ENCODE data around the gene ERBB4.

Gene ERBB4

DNA sequence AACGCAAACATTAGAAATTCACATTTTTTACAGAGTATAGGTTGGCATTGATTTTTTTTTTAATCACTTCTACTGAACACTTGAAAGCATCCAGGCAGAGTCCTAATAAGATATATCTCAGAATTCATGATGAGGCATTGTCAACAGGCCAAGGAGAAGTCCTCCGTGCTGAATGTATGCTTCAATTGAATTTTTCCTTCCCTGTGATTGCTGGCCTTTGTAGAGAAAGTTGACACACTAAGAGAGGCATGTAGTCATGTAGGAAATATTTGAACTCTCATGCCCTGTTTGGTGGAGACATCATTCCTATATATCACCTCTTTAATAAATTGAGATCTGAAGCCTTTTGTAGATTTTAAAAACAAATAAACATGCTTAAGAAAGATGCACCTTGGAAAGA, 1137.3 kb downstream of the ERBB4 start:
- TF ChIP-seq, protein P1, sequence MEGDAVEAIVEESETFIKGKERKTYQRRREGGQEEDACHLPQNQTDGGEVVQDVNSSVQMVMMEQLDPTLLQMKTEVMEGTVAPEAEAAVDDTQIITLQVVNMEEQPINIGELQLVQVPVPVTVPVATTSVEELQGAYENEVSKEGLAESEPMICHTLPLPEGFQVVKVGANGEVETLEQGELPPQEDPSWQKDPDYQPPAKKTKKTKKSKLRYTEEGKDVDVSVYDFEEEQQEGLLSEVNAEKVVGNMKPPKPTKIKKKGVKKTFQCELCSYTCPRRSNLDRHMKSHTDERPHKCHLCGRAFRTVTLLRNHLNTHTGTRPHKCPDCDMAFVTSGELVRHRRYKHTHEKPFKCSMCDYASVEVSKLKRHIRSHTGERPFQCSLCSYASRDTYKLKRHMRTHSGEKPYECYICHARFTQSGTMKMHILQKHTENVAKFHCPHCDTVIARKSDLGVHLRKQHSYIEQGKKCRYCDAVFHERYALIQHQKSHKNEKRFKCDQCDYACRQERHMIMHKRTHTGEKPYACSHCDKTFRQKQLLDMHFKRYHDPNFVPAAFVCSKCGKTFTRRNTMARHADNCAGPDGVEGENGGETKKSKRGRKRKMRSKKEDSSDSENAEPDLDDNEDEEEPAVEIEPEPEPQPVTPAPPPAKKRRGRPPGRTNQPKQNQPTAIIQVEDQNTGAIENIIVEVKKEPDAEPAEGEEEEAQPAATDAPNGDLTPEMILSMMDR (conservative IDR thresholded peaks at IDR 0.05): no peak
- no peak overlapping the region for H3K27ac ChIP-seq

DNA sequence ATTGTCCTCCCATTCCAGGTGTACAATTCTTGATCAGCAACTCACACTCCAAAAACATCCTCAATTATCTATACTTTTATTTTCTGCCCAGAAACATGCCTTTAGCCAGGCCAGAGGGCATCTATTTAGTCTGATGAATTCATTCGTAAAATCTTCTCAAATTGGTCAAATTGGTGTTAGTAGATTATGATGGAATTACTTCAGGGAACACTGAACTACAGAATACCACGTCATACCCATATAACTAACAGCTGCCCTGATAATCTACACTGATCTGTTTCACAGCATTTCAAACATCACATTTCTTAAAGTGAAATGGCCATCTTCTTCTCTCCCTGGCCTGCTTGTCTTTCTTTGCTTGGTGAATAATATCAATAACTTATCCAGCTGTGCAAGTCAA, 1140.8 kb downstream of the ERBB4 start:
- peak overlapping the region; percentile 47 for H3K27ac ChIP-seq
- TF ChIP-seq, protein P1 (conservative IDR thresholded peaks at IDR 0.05): no peak

DNA sequence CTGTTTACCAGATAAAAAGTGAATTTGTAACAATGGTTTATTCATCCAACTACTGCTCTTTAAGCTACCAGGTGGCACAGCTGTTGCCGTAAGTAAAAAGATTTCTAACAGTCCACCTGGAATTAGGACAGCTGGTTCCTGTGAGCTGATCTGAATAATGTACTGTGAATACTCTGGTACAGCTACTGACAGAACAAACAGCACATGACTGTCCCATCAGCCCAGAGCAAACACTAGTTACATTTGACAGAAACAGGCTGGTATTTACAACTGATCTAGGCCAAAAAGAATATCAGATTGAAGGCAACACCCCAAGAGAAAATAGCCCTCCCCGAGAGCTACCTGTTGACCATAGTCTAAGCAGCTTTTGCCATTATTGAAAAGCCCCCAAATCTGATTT, 1141.8 kb downstream of the ERBB4 start:
- TF ChIP-seq, protein P1 (conservative IDR thresholded peaks at IDR 0.05): no peak
- H3K27ac ChIP-seq: peak overlapping the region; percentile 47

DNA sequence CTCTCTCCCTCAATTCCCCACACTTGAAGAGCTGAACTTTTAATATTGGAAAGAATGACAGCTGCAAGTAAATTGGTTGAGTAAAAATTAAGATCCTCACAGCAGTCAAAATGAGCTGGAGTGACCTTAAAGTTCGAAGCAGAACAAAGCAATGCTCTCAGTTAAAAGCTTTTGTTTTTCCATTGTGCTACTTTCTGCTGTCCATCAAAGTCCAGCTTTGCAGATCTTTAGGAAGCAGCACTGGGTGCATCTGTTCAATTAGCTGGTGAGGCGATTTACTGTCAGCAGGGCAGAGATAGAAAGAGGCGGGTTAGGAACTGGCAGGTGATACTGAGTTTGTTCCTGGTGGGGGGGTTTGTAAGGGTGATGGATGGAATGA, 1147.4 kb downstream of the ERBB4 start:
- TF ChIP-seq, protein P1 (conservative IDR thresholded peaks at IDR 0.05): no peak

DNA sequence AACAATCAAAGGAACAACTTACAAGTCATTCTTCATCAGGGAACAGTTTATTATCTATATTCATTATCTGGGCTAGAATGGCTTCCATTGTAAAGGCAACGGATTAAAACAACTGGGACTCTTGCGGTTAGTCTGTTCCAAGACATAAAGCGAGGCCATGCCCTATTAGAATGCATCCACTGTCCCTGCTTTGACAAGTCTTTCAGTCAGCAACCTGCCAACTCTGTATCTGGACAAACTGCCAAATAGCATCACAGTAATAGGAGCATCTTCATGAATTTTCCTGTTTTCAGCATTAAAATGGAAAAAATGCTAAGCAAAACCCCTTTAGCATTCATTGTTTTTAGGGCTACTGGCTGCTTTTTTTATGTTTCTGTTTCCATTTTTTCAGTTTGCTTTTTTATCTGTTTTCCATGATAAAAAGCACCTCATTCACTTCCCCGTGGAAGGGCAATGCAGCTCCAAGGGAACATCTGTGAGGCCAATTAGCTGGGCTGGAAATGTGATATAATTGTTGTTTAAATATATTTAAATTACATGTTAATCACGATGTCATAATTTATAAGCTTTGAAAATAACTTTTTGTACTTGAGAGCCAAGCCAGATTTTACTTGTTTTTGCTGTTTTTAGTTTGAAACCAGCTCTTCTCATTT, 1147.9 kb downstream of the ERBB4 start:
- no peak overlapping the region for H3K27ac ChIP-seq
- TF ChIP-seq, protein P1 (conservative IDR thresholded peaks at IDR 0.05): no peak

More for the DNA sequence above, 1147.4 kb downstream of the ERBB4 start:
- H3K27ac ChIP-seq: no peak overlapping the region

DNA sequence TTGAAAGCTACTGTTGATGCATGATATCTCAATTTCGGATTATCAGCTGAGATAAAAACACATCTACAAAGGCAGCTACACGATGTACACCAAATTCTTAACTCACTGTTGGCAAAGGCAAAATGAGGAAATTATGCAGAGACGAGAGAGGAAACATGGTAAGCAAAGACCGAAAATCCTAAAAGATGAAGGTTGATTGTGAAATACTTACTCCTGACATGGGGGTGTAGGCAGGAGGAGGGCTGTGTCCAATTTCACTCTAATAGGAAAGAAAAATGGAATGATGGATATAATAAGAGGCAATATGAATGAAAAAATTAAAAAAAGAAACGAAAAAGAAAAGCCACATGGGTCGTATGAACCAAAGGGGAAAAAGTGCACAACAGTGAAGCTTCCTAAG, 1150.9 kb downstream of the ERBB4 start:
- TF ChIP-seq, protein P1 (conservative IDR thresholded peaks at IDR 0.05): no peak

DNA sequence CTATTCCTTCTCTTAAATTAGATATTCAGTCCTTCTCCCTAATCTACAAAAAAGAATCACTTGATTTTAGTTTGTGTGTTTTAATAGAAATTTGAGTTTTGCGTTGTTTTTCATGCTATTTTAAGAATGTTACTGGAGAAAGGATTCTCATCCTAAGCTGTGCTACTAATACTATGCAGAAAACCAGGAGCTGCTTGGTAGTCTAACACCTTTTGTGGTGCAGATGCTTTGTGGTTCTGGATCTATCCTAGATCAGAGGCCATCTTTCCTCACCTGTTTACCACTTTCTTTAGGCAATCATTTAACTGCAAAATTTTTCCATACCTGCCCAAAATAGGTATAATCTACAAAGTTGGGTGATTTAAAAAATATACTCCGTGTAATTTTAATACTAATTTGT, 1158.6 kb downstream of the ERBB4 start:
- TF ChIP-seq, protein P1 (conservative IDR thresholded peaks at IDR 0.05): no peak
- no peak overlapping the region for H3K27ac ChIP-seq

More for the DNA sequence above, 1150.9 kb downstream of the ERBB4 start:
- no peak overlapping the region for H3K27ac ChIP-seq

All from VCaP (cell line).